GM18502 (cell line): ENCODE results near the gene DDX43.
"Not testable (repeated sequence)": the region's sequence is repeated elsewhere in the genome, so short reads cannot be mapped to it uniquely, and the experiment has no call there.

Source experiments
- ATAC-seq: cut with Tn5 transposase; IDR thresholded peaks from one replicate; pipeline ENCODE4 v1.9.1; 2021; ENCODE audit warnings: mild to moderate bottlenecking; ENCODE audit not compliant: unreplicated experiment, poor library complexity

DDX43 gene

GRCh38 chr6:73394577-73395354 is at the start of gene DDX43:
TSS of gene DDX43 (plus strand) at chr6:73394828. CDS start at chr6:73394906, 78 bp downstream.
- no peak for ATAC-seq

DNA sequence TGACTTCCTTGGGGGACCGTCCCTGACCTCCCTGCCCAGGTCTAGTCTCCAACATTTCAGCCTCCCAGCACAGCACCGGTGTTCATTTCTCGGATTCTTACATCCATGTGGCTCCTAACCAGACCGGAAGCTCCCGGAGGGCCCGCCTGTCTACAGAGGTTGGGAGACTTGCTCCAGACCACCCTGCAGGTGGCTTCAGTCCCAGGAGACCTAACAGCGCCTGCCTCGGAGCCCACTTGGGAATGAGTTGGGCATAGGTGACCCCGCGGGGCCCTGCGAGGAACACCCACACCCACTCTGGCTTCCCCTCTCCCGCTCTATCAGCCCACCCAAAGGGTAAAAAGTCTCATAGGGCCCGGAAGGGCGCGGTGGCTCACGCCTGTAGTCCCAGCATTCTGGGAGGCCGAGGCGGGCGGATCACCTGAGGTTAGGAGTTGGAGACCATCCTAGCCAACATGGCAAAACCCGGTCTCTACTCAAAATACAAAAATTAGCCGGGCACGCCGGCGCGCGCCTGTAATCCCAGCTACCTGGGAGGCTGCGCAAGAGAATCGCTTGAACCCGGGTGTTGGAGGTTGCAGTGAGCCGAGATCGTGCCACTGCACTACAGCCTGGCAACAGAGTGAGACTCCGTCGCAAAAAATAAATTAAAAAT is 46.0 kb upstream of the DDX43 start:
- no peak for ATAC-seq

DNA sequence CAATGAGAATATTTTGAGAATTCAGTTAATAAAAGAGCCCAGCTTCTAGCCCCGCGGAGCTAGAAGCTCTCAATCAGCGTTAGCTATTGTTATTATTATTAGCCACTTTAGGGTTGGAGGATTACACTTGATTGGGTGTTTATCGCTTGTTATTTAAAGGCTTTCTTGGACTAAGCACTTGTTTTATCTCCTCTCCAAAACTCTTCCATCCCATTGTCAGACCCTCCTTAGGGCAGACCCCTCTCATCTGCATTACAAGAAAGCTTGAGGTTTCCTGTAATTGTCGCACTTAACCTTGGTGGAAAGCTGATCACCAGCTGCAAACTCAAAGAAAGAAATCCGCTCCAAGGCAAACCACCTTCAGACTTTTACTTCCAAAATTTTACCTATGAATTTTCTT is 45.3 kb upstream of the DDX43 start:
- ATAC-seq = no peak

- no peak for ATAC-seq
These were observed 40.7 kb upstream of the DDX43 start, which contains the start of gene DPPA5 for GRCh38 chr6:73353636-73354593. TSS of gene DPPA5 (minus strand) at chr6:73354276. CDS start at chr6:73354225, 51 bp downstream.

- ATAC-seq = no peak
These were observed 32.3 kb upstream of the DDX43 start, which contains the start of gene KHDC3L for GRCh38 chr6:73362358-73362757. TSS of gene KHDC3L (plus strand) at chr6:73362658. CDS start at chr6:73362730, 72 bp downstream.

DNA sequence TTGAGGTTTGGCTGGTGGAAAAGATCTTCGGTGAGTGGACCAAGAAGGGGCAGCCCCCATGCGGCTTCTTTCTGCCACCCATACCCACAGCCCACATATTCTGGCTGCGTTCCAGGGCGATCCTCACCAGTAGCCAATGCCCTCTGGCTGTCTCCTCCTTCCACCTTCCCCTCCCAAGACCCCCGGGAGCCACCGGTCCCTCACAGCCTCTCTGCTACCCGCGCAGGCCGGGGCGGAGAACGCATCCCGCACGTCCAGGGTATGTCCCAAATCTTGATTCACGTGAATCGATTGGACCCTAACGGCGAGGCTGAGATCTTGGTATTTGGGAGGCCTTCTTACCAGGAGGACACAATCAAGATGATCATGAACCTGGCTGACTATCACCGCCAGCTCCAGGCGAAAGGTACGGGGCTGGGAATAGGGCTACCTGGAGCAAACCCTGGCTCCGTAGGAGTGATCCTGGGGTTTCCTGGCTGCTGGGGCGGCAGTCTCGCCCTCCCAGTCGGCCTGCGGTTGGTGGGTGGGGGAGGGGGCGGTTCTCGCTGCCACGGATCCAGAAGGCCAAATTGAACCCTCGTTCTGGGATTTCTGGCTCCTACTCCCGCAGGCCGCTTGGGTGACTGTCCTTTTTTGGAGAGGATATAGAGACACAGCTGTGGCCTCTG is 31.6 kb upstream of the DDX43 start:
- no peak for ATAC-seq

DNA sequence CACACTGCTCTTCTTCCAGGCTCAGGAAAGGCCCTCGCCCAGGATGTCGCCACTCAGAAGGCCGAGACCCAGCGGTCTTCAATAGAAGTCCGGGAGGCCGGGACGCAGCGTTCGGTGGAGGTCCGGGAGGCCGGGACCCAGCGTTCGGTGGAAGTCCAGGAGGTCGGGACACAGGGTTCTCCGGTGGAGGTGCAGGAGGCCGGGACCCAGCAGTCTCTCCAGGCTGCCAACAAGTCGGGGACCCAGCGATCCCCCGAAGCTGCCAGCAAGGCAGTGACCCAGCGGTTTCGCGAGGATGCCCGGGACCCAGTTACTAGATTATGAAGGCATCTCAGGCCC is 31.1 kb upstream of the DDX43 start:
- no peak for ATAC-seq

- no peak for ATAC-seq
These were observed 30.5 kb upstream of the DDX43 start for GRCh38 chr6:73364121-73364520.

- no peak for ATAC-seq
These were observed 30.1 kb upstream of the DDX43 start for GRCh38 chr6:73364549-73364948.

- ATAC-seq = no peak
These were observed 26.8 kb upstream of the DDX43 start for GRCh38 chr6:73367761-73368355.

GRCh38 chr6:73368675-73369074 is 26.0 kb upstream of the DDX43 start:
- no peak for ATAC-seq

- ATAC-seq = no peak
These were observed 25.5 kb upstream of the DDX43 start for GRCh38 chr6:73369157-73369556.

GRCh38 chr6:73369563-73369962 is 25.1 kb upstream of the DDX43 start, which contains the start of gene OOEP:
TSS of gene OOEP (minus strand) at chr6:73369897. CDS start at chr6:73369792, 105 bp downstream.
- no peak for ATAC-seq

DNA sequence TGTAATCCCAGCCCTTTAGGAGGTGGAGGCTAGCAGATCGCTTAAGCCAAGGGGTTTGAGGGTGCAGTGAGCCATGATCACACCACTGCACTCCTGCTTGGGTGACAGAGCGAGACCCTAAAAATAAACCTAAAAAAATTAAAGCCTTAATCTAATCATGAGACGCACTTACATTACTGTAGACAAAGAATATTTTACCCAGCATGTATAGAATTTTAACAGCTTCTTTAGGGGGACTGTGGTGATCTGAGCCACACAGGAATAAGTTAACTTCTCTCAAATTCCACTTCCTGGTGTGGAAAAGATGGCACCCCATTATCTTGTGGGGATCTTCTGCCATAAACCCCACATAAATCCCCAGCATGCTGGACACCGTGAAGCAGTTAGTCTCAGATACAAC is 22.6 kb upstream of the DDX43 start:
- ATAC-seq = no peak

DNA sequence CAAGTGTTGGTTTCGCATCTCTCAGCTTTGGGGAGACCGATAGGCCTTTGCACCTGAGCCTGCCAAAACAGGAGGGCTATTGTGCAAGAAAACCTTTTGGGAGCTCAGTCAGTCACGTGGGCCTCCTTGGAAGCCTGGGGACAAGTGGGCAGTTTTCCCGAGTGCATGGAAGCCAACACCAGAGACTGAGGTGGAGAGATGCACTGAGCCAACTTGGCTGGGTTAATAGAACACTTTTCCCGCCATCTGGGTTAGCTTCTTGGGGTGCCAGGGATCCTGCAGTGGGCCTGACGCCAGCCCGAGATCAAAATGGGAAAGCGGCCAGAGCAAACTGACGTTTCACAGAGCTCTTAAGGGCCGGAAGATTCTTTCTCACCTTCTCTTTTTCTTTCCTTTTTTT is 22.1 kb upstream of the DDX43 start:
- ATAC-seq = no peak

- no peak for ATAC-seq
These were observed 19.4 kb upstream of the DDX43 start for GRCh38 chr6:73375216-73375615.

DNA sequence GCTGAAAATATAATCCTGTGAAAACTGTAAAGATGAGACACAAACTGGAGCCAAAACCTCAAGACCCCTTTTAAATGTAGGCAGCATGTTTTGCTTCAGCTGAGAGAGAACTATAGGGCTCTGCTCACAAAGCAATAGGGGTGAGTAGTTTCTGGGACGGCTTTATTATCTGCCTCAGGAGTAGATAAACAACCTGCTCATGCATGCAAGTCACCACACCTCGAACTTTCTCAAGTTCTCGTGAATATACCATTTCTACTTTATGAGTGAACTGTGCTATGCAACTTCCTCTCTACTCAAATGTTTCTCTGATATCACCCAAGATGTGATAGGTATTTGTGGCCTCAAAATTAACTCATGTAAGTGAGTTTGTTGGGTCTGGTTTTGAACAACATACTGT is 17.4 kb upstream of the DDX43 start:
- no peak for ATAC-seq

DNA sequence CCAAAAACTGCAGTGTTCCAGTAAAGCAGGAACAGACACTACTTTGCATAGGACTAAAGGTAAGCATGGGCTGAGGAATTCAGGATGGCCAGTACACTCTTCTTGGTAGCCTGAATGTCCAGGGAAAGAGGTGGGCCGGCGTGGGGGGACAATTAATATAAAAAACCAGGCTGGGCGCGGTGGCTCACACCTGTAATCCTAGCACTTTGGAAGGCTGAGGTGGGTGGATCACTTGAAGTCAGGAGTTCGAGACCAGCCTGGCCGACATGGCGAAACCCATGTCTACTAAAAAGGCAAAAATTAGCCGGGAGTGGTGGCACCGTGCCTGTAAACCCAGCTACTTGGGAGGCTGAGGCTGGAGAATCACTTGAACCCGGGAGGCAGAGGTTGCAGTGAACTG is 13.1 kb upstream of the DDX43 start:
- ATAC-seq = not testable (repeated sequence)

DNA sequence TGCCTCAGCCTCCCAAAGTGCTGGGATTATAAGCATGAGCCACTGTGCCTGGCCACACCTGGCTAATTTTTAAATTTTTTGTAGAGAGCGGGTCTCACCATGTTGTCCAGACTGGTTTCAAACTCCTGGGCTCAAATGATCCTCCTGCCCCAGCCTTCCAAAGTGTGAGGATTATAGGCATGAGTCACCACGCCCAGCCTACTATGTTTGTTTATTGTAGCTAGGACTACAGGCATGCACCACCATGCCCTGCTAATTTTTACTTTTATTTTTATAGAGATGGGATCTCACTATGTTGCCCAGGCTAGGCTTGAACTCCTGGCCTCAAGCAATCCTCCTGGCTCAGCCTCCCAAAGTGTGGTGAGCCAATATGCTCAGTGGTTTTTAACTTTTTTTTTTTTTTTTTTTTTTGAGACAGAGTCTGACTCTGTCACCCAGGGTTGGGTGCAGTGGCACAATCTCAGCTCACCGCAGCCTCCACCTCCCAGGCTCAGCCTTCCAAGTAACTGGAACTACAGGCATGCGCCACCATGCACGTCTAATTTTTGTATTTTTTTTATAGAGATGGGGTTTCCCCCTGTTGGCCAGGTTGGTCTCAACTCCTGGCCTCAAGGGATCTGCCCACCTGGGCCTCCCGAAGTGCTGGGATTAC is 12.0 kb upstream of the DDX43 start:
- ATAC-seq = no peak
